GM21360 (cell line): ENCODE results near the gene NSUN2.

Experiments used
- ATAC-seq: cut with Tn5 transposase; IDR thresholded peaks from one replicate; pipeline ENCODE4 v1.9.1; 2021; ENCODE audit warnings: mild to moderate bottlenecking, moderate library complexity; ENCODE audit not compliant: unreplicated experiment

The NSUN2 gene

GRCh38 chr5:6606884-6607558, 25.8 kb downstream of the NSUN2 start:
- no peak for ATAC-seq

- no peak for ATAC-seq
Observed at GRCh38 chr5:6604946-6605345, 27.9 kb downstream of the NSUN2 start.

GRCh38 chr5:6604341-6604740, 28.5 kb downstream of the NSUN2 start:
- no peak for ATAC-seq

GRCh38 chr5:6603643-6604042, 29.2 kb downstream of the NSUN2 start:
- ATAC-seq: no peak

GRCh38 chr5:6602441-6602840, 30.4 kb downstream of the NSUN2 start:
- no peak for ATAC-seq

- no peak for ATAC-seq
Observed at GRCh38 chr5:6601816-6602215, 31.0 kb downstream of the NSUN2 start.

- ATAC-seq: no peak
Observed at GRCh38 chr5:6601271-6601670, 31.6 kb downstream of the NSUN2 start.

- ATAC-seq: no peak
Observed at GRCh38 chr5:6599739-6600138, 33.1 kb downstream of the NSUN2 start.

- ATAC-seq: no peak
Observed at GRCh38 chr5:6598351-6598900, 34.4 kb downstream of the NSUN2 start.

GRCh38 chr5:6597557-6597956, 35.3 kb downstream of the NSUN2 start:
- ATAC-seq: no peak

GRCh38 chr5:6596388-6596787, 36.5 kb downstream of the NSUN2 start:
- ATAC-seq: no peak

GRCh38 chr5:6595405-6595804, 37.4 kb downstream of the NSUN2 start:
- ATAC-seq: no peak

GRCh38 chr5:6594066-6594465, 38.8 kb downstream of the NSUN2 start:
- ATAC-seq: no peak

- ATAC-seq: no peak
Observed at GRCh38 chr5:6593148-6594016, 39.5 kb downstream of the NSUN2 start.

GRCh38 chr5:6592601-6593000, 40.2 kb downstream of the NSUN2 start:
- ATAC-seq: no peak

- ATAC-seq: no peak
Observed at GRCh38 chr5:6591671-6592288, 41.1 kb downstream of the NSUN2 start.

GRCh38 chr5:6590581-6590980, 42.3 kb downstream of the NSUN2 start:
- ATAC-seq: no peak

GRCh38 chr5:6587171-6587570, 45.7 kb downstream of the NSUN2 start:
- no peak for ATAC-seq

- no peak for ATAC-seq
Observed at GRCh38 chr5:6586647-6587042, 46.2 kb downstream of the NSUN2 start.

- ATAC-seq: no peak
Observed at GRCh38 chr5:6585939-6586646, 46.8 kb downstream of the NSUN2 start.

GRCh38 chr5:6585168-6585567, 47.7 kb downstream of the NSUN2 start:
- ATAC-seq: no peak
